ENCODE data around the gene GLS.

The GLS gene

DNA sequence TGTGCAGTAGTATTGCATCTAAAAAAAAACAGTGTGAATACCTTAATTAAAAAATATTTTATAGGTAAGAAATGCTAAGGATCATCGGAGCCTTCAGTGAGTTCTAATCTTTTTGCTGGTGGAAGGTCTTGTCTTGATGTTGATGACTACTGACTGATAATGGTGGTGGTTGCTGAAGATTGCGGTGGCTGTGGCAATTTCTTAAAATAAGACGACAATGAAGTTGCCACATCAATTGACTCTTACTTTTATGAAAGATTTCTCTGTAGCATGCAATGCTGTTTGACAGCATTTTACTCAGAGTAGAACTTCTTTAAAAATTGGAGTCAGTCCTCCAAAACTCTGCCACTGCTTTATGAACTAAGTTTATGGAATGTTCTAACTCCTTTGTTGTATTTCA is 36.2 kb downstream of the GLS start:
- Histone ChIP-seq H3K4me2 (ENCODE audit: low read length, poor library complexity, severe bottlenecking) (no peak overlapping the region), H3K18ac (ENCODE audit: low read depth in 1 of 2, low read length in 2 of 2) (no peak overlapping the region)
- 100% methylated on average over 1 of the region's 3 CpGs for WGBS

DNA sequence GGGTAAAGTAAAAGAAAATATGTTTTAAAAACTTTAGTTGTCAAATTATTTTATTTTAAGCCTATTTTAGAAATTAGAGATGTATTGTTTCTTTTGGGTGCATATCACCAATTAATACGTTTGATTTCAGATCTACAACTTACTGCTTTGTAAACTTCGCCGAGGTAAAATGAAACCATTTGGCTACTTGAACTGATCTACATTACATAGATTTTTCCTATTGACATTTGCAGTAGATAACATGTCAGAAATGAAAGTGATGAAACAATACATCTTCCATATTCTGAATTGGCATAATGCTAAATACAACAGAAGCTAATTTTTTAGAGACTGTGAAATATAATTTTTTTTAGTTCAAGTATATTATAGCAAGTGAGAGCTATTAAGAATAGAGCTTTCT is 39.5 kb downstream of the GLS start:
- Histone ChIP-seq H2AK5ac (ENCODE audit: low read length, severe bottlenecking) (no peak overlapping the region), H3K4me3 (ENCODE audit: insufficient read depth in 1 of 2, low read depth in 1 of 2, low read length in 2 of 2) (no peak overlapping the region), H3K9ac (ENCODE audit: low read length) (no peak overlapping the region), H4K8ac (ENCODE audit: low read length) (no peak overlapping the region), H3K14ac (ENCODE audit: low read length in 2 of 2) (no peak overlapping the region), H3K18ac (ENCODE audit: low read depth in 1 of 2, low read length in 2 of 2) (no peak overlapping the region), H3K9me3 (ENCODE audit: control insufficient read depth, low read length) (no peaks in the 10 kb centered on the region), H2AFZ (ENCODE audit: low read depth, low read length) (no peak overlapping the region), H3K27me3 (ENCODE audit: control insufficient read depth in 1 of 2, insufficient read depth in 1 of 2, low read length in 2 of 2) (no peaks in the 10 kb centered on the region), H3K27ac (ENCODE audit: low read length, poor library complexity, severe bottlenecking) (no peak overlapping the region), H3K4ac (ENCODE audit: low read depth in 1 of 2, low read length in 2 of 2) (no peak overlapping the region), H2BK120ac (ENCODE audit: low read depth, low read length) (no peak overlapping the region), H2BK12ac (ENCODE audit: low read length in 2 of 2) (no peak overlapping the region), H3K36me3 (ENCODE audit: control insufficient read depth in 1 of 2, insufficient read depth in 2 of 2, low read depth in 1 of 2, low read length in 2 of 2) (peaks cover 5 to 95% of the 10 kb centered on the region in 2 experiments), H4K91ac (ENCODE audit: low read length) (no peak overlapping the region), H2BK15ac (ENCODE audit: low read depth, poor library complexity, severe bottlenecking) (no peak overlapping the region), H3K4me1 (ENCODE audit: control insufficient read depth, insufficient read depth, low read depth, low read length) (peaks cover 1% of the 10 kb centered on the region), H3K79me1 (replicated peaks; ENCODE audit: low read length, poor library complexity, severe bottlenecking) (peaks cover 4% of the 10 kb centered on the region), H3K4me2 (ENCODE audit: low read length, poor library complexity, severe bottlenecking) (no peak overlapping the region), H2BK5ac (ENCODE audit: low read depth, low read length, poor library complexity, severe bottlenecking) (no peak overlapping the region), H3K23ac (ENCODE audit: low read length in 2 of 2) (no peak overlapping the region)
- no peak for DNase-seq
- no CpG with 5 or more reads among the region's 3 CpGs for WGBS

More for the DNA sequence above, 36.2 kb downstream of the GLS start:
- H3K27ac ChIP-seq (ENCODE audit: low read length, poor library complexity, severe bottlenecking): no peak overlapping the region
- H3K79me1 ChIP-seq (replicated peaks; ENCODE audit: low read length, poor library complexity, severe bottlenecking): peaks cover 4% of the 10 kb centered on the region
- no peak overlapping the region for H4K91ac ChIP-seq (ENCODE audit: low read length)
- no peak overlapping the region for H3K4ac ChIP-seq (ENCODE audit: low read depth in 1 of 2, low read length in 2 of 2)
- H3K27me3 ChIP-seq (ENCODE audit: control insufficient read depth in 1 of 2, insufficient read depth in 1 of 2, low read length in 2 of 2): no peaks in the 10 kb centered on the region
- no peak overlapping the region for H2BK15ac ChIP-seq (ENCODE audit: low read depth, poor library complexity, severe bottlenecking)
- H3K36me3 ChIP-seq (ENCODE audit: control insufficient read depth in 1 of 2, insufficient read depth in 2 of 2, low read depth in 1 of 2, low read length in 2 of 2): peaks cover 4 to 90% of the 10 kb centered on the region in 2 experiments
- DNase-seq: no peak
- H3K23ac ChIP-seq (ENCODE audit: low read length in 2 of 2): no peak overlapping the region
- no peak overlapping the region for H2AK5ac ChIP-seq (ENCODE audit: low read length, severe bottlenecking)
- no peak overlapping the region for H2BK120ac ChIP-seq (ENCODE audit: low read depth, low read length)
- H3K9ac ChIP-seq (ENCODE audit: low read length): no peak overlapping the region
- H4K8ac ChIP-seq (ENCODE audit: low read length): no peak overlapping the region
- no peak overlapping the region for H3K4me3 ChIP-seq (ENCODE audit: insufficient read depth in 1 of 2, low read depth in 1 of 2, low read length in 2 of 2)
- no peak overlapping the region for H2BK12ac ChIP-seq (ENCODE audit: low read length in 2 of 2)
- H3K14ac ChIP-seq (ENCODE audit: low read length in 2 of 2): no peak overlapping the region
- peaks cover 3% of the 10 kb centered on the region for H3K4me1 ChIP-seq (ENCODE audit: control insufficient read depth, insufficient read depth, low read depth, low read length)
- no peaks in the 10 kb centered on the region for H3K9me3 ChIP-seq (ENCODE audit: control insufficient read depth, low read length)
- H2BK5ac ChIP-seq (ENCODE audit: low read depth, low read length, poor library complexity, severe bottlenecking): no peak overlapping the region
- H2AFZ ChIP-seq (ENCODE audit: low read depth, low read length): no peak overlapping the region

DNA sequence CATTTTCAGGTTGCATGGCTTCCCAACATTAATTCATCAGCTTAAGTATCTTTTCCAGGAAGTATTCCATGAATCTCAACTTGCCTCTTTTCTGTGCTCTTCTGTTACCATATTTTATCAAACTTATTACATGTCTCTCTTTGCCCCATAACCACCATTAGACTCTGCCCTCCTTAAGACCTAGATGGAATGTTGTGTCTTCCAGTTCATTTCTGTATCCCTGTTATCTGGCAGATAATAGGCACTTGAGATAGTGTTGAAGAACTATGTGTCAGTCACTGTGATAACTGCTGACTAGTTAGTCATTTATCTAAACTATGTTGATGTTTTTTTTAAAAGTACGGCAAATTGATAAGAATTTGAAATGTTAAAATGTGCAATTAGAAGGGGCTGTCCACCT is 41.8 kb downstream of the GLS start:
- H3K14ac ChIP-seq (ENCODE audit: low read length in 2 of 2): no peak overlapping the region
- H2AK5ac ChIP-seq (ENCODE audit: low read length, severe bottlenecking): no peak overlapping the region
- DNase-seq: no peak
- no peak overlapping the region for H3K4ac ChIP-seq (ENCODE audit: low read depth in 1 of 2, low read length in 2 of 2)
- no peak overlapping the region for H4K8ac ChIP-seq (ENCODE audit: low read length)
- H3K27me3 ChIP-seq (ENCODE audit: control insufficient read depth in 1 of 2, insufficient read depth in 1 of 2, low read length in 2 of 2): no peaks in the 10 kb centered on the region
- no peak overlapping the region for H2BK12ac ChIP-seq (ENCODE audit: low read length in 2 of 2)
- H3K27ac ChIP-seq (ENCODE audit: low read length, poor library complexity, severe bottlenecking): peak overlapping the region; percentile 29
- H3K9me3 ChIP-seq (ENCODE audit: control insufficient read depth, low read length): no peaks in the 10 kb centered on the region
- H3K4me2 ChIP-seq (ENCODE audit: low read length, poor library complexity, severe bottlenecking): no peak overlapping the region
- H3K18ac ChIP-seq (ENCODE audit: low read depth in 1 of 2, low read length in 2 of 2): no peak overlapping the region
- H2BK15ac ChIP-seq (ENCODE audit: low read depth, poor library complexity, severe bottlenecking): no peak overlapping the region
- no peak overlapping the region for H2BK120ac ChIP-seq (ENCODE audit: low read depth, low read length)
- WGBS: no CpG with 5 or more reads among the region's 1 CpG
- H3K9ac ChIP-seq (ENCODE audit: low read length): no peak overlapping the region
- no peak overlapping the region for H2AFZ ChIP-seq (ENCODE audit: low read depth, low read length)
- no peak overlapping the region for H3K4me3 ChIP-seq (ENCODE audit: insufficient read depth in 1 of 2, low read depth in 1 of 2, low read length in 2 of 2)
- H3K23ac ChIP-seq (ENCODE audit: low read length in 2 of 2): no peak overlapping the region
- peaks cover 4% of the 10 kb centered on the region for H3K79me1 ChIP-seq (replicated peaks; ENCODE audit: low read length, poor library complexity, severe bottlenecking)
- H4K91ac ChIP-seq (ENCODE audit: low read length): no peak overlapping the region
- H3K36me3 ChIP-seq (ENCODE audit: control insufficient read depth in 1 of 2, insufficient read depth in 2 of 2, low read depth in 1 of 2, low read length in 2 of 2): peaks cover 5 to 99% of the 10 kb centered on the region in 2 experiments
- H2BK5ac ChIP-seq (ENCODE audit: low read depth, low read length, poor library complexity, severe bottlenecking): no peak overlapping the region
- peaks cover 1% of the 10 kb centered on the region for H3K4me1 ChIP-seq (ENCODE audit: control insufficient read depth, insufficient read depth, low read depth, low read length)

DNA sequence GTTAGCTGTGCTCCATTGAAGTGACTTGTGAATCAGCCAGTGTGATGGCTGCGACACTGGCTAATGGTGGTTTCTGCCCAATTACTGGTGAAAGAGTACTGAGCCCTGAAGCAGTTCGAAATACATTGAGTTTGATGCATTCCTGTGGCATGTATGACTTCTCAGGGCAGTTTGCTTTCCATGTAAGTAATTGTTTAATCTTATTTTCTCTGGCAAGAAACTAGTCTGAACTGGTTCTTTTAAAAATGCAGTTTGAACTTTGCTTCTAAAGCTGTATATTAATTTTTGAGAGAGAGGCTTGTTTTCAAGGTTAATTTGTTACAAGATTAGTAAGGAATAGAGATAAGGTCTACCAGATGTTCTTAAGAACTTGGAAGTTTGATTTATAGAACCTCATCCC is 46.7 kb downstream of the GLS start:
- Histone ChIP-seq H2BK120ac (ENCODE audit: low read depth, low read length) (no peak overlapping the region), H3K4me1 (ENCODE audit: control insufficient read depth, insufficient read depth, low read depth, low read length) (peaks cover 3% of the 10 kb centered on the region), H2AK5ac (ENCODE audit: low read length, severe bottlenecking) (no peak overlapping the region), H3K9me3 (ENCODE audit: control insufficient read depth, low read length) (no peaks in the 10 kb centered on the region), H4K91ac (ENCODE audit: low read length) (no peak overlapping the region), H2BK5ac (ENCODE audit: low read depth, low read length, poor library complexity, severe bottlenecking) (no peak overlapping the region), H3K4me2 (ENCODE audit: low read length, poor library complexity, severe bottlenecking) (no peak overlapping the region), H3K27me3 (ENCODE audit: control insufficient read depth in 1 of 2, insufficient read depth in 1 of 2, low read length in 2 of 2) (no peaks in the 10 kb centered on the region), H3K79me1 (replicated peaks; ENCODE audit: low read length, poor library complexity, severe bottlenecking) (peaks cover 2% of the 10 kb centered on the region), H3K27ac (ENCODE audit: low read length, poor library complexity, severe bottlenecking) (peak overlapping the region; percentile 42), H2BK12ac (ENCODE audit: low read length in 2 of 2) (no peak overlapping the region), H3K9ac (ENCODE audit: low read length) (peak overlapping the region; percentile 7), H3K23ac (ENCODE audit: low read length in 2 of 2) (no peak overlapping the region), H3K18ac (ENCODE audit: low read depth in 1 of 2, low read length in 2 of 2) (no peak overlapping the region), H3K14ac (ENCODE audit: low read length in 2 of 2) (no peak overlapping the region), H3K4me3 (ENCODE audit: insufficient read depth in 1 of 2, low read depth in 1 of 2, low read length in 2 of 2) (no peak overlapping the region), H2BK15ac (ENCODE audit: low read depth, poor library complexity, severe bottlenecking) (no peak overlapping the region), H2AFZ (ENCODE audit: low read depth, low read length) (no peak overlapping the region), H3K36me3 (ENCODE audit: control insufficient read depth in 1 of 2, insufficient read depth in 2 of 2, low read depth in 1 of 2, low read length in 2 of 2) (peaks cover 8 to 89% of the 10 kb centered on the region in 2 experiments), H3K4ac (ENCODE audit: low read depth in 1 of 2, low read length in 2 of 2) (no peak overlapping the region), H4K8ac (ENCODE audit: low read length) (no peak overlapping the region)
- no peak for DNase-seq
- 97% methylated on average over 2 of the region's 2 CpGs for WGBS

All from mesenchymal stem cell (in vitro differentiated cells and primary cell).